ENCODE measurements around the gene ATXN1.

Gene ATXN1

DNA sequence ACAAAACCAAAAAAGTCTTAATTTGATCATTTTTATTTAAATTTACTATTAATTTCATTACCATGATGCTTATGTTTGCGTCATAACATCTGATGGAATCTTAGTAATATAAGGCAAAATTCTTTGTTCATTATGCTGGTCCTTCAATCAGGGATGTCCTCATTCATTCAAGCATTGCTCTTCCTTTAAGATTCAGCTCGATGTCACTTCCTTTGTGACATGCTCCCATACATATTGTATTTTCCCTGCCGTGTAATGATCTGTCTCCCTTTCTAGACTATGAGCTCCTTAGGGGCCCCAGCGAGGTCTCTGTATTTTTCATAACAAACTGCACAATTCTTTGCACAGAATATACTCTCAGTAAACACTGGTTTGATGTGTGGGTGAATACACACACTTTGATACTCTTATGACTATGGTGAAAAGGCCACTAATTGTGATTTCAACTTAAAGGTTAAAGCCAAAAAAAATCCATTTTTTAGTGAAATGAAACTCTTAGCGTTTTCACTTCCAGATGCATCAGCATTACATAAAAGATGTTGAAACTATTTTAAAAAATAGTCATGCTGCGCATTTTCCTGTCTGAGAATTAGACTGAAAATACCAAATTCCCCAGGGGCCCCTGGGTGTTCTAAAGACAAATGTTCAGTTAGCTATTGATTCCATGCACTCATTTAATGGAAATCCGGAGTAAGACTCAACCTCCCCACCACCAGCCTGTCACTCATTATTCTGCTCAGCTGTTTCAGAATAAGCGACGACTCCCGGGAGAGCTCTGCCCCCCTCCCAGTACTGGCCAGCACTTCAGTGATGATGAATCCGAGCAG is 169.7 kb downstream of the ATXN1 start (continued):
- no peak for TF ChIP-seq ZSCAN30 (tag by site-specific recombination; IDR thresholded peaks at IDR 0.05)
- TF ChIP-seq ZNF280D (tag by site-specific recombination; IDR thresholded peaks at IDR 0.05): no peak
- TF ChIP-seq ZNF112 (tag by site-specific recombination; IDR thresholded peaks at IDR 0.05): no peak
- no peak for TF ChIP-seq ZNF221 (tag by site-specific recombination; IDR thresholded peaks at IDR 0.05; ENCODE audit: borderline replicate concordance)
- TF ChIP-seq GLI2 (tag by site-specific recombination; IDR thresholded peaks at IDR 0.05; ENCODE audit: borderline replicate concordance, low read depth): no peak
- no peak for TF ChIP-seq ZNF18 (tag by site-specific recombination; IDR thresholded peaks at IDR 0.05)
- TF ChIP-seq ZBTB44 (tag by site-specific recombination; IDR thresholded peaks at IDR 0.05): no peak

GRCh38 chr6:16585805-16586204 is 175.5 kb downstream of the ATXN1 start:
- Histone ChIP-seq H3K9me3 (ENCODE audit: control insufficient read depth, insufficient read depth, low read depth, low read length) (no peaks in the 10 kb centered on the region), H3K36me3 (ENCODE audit: control insufficient read depth in 2 of 2, insufficient read depth in 1 of 2, low read length in 2 of 2) (peaks cover 11 to 13% of the 10 kb centered on the region in 2 experiments), H3K4me3 (ENCODE audit: low read depth, low read length) (no peak overlapping the region), H3K4me1 (ENCODE audit: control insufficient read depth, insufficient read depth, low read length) (no peaks in the 10 kb centered on the region), H3K27ac (ENCODE audit: extremely low read depth, low read depth, low read length) (no peak overlapping the region)
- ChIA-PET CTCF (no interaction called here), POLR2A (no interaction called here)
- TF ChIP-seq ZNF423 (tag by site-specific recombination; IDR thresholded peaks at IDR 0.05): no peak
- TF ChIP-seq ZSCAN4 (tag by site-specific recombination; IDR thresholded peaks at IDR 0.05): peak; percentile 76

GRCh38 chr6:16583144-16583762 is 178.0 kb downstream of the ATXN1 start:
- H3K9me3 ChIP-seq (ENCODE audit: control insufficient read depth, insufficient read depth, low read depth, low read length): no peaks in the 10 kb centered on the region
- peaks cover 11 to 13% of the 10 kb centered on the region in 2 experiments for H3K36me3 ChIP-seq (ENCODE audit: control insufficient read depth in 2 of 2, insufficient read depth in 1 of 2, low read length in 2 of 2)
- H3K4me3 ChIP-seq (ENCODE audit: low read depth, low read length): no peak overlapping the region
- H3K4me1 ChIP-seq (ENCODE audit: control insufficient read depth, insufficient read depth, low read length): no peaks in the 10 kb centered on the region
- POLR2A ChIA-PET: no interaction called here
- CTCF ChIA-PET: interaction anchor here (0.6 to 1.1 kb wide), 3 partner anchors 67 to 251 kb away, joined by 3 read pairs; no protein-coding TSS in a partner anchor
- H3K27ac ChIP-seq (ENCODE audit: extremely low read depth, low read depth, low read length): no peak overlapping the region
- TF ChIP-seq ZFP37 (tag by site-specific recombination; IDR thresholded peaks at IDR 0.05) (no peak), ZNF354C (tag by site-specific recombination; IDR thresholded peaks at IDR 0.05; ENCODE audit: borderline replicate concordance, low read depth) (no peak), ZNF768 (tag by site-specific recombination; IDR thresholded peaks at IDR 0.05) (no peak), ZNF785 (tag by site-specific recombination; IDR thresholded peaks at IDR 0.05) (no peak), ZBTB48 (tag by site-specific recombination; IDR thresholded peaks at IDR 0.05) (no peak), ZNF155 (tag by site-specific recombination; IDR thresholded peaks at IDR 0.05) (no peak), ZBTB21 (tag by site-specific recombination; IDR thresholded peaks at IDR 0.05) (no peak), AEBP2 (tag by site-specific recombination; IDR thresholded peaks at IDR 0.05; ENCODE audit: borderline replicate concordance) (no peak)
- TF ChIP-seq, protein P1, sequence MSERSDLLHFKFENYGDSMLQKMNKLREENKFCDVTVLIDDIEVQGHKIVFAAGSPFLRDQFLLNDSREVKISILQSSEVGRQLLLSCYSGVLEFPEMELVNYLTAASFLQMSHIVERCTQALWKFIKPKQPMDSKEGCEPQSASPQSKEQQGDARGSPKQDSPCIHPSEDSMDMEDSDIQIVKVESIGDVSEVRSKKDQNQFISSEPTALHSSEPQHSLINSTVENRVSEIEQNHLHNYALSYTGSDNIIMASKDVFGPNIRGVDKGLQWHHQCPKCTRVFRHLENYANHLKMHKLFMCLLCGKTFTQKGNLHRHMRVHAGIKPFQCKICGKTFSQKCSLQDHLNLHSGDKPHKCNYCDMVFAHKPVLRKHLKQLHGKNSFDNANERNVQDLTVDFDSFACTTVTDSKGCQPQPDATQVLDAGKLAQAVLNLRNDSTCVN (tag by site-specific recombination; optimal IDR thresholded peaks at IDR 0.05): no peak
- TF ChIP-seq, protein P2, sequence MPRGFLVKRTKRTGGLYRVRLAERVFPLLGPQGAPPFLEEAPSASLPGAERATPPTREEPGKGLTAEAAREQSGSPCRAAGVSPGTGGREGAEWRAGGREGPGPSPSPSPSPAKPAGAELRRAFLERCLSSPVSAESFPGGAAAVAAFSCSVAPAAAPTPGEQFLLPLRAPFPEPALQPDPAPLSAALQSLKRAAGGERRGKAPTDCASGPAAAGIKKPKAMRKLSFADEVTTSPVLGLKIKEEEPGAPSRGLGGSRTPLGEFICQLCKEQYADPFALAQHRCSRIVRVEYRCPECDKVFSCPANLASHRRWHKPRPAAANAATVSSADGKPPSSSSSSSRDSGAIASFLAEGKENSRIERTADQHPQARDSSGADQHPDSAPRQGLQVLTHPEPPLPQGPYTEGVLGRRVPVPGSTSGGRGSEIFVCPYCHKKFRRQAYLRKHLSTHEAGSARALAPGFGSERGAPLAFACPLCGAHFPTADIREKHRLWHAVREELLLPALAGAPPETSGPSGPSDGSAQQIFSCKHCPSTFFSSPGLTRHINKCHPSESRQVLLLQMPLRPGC (tag by site-specific recombination; IDR thresholded peaks at IDR 0.05): no peak
